GM19351 (cell line): Measurements from ENCODE around the gene GLI3.
A peak's percentile ranks its signal among the peaks of the same experiment; 100 is the strongest.

ENCODE experiments used
- ATAC-seq: cut with Tn5 transposase; IDR thresholded peaks from one replicate; pipeline ENCODE4 v1.9.1; 2021; ENCODE audit warnings: mild to moderate bottlenecking, moderate library complexity; ENCODE audit not compliant: unreplicated experiment

Gene GLI3

GRCh38 chr7:42236976-42237810 is at the start of gene GLI3:
Gene GLI3 (minus strand): TSS chr7:42237209. CDS start chr7:42223253, 13,956 bp downstream.
- peak; percentile 74 for ATAC-seq

- ATAC-seq = no peak
Measured at GRCh38 chr7:42285383-42285824, 48.4 kb upstream of the GLI3 start.

GRCh38 chr7:42283553-42283952 is 46.5 kb upstream of the GLI3 start:
- ATAC-seq = no peak

GRCh38 chr7:42278344-42278743 is 41.3 kb upstream of the GLI3 start:
- ATAC-seq = no peak

GRCh38 chr7:42274053-42274452 is 37.0 kb upstream of the GLI3 start:
- no peak for ATAC-seq

GRCh38 chr7:42272793-42273665 is 36.0 kb upstream of the GLI3 start:
- ATAC-seq = no peak

GRCh38 chr7:42269161-42269560 is 32.2 kb upstream of the GLI3 start:
- no peak for ATAC-seq

GRCh38 chr7:42264702-42265101 is 27.7 kb upstream of the GLI3 start:
- no peak for ATAC-seq

- ATAC-seq = no peak
Measured at GRCh38 chr7:42263971-42264370, 27.0 kb upstream of the GLI3 start.

GRCh38 chr7:42262964-42263363 is 26.0 kb upstream of the GLI3 start:
- ATAC-seq = no peak

- no peak for ATAC-seq
Measured at GRCh38 chr7:42254217-42254616, 17.2 kb upstream of the GLI3 start.

GRCh38 chr7:42253316-42253715 is 16.3 kb upstream of the GLI3 start:
- ATAC-seq = no peak

GRCh38 chr7:42250411-42250810 is 13.4 kb upstream of the GLI3 start:
- no peak for ATAC-seq

GRCh38 chr7:42248579-42248978 is 11.6 kb upstream of the GLI3 start:
- ATAC-seq = no peak

GRCh38 chr7:42247301-42247700 is 10.3 kb upstream of the GLI3 start:
- no peak for ATAC-seq

- ATAC-seq = no peak
Measured at GRCh38 chr7:42244828-42245227, 7.8 kb upstream of the GLI3 start.

- no peak for ATAC-seq
Measured at GRCh38 chr7:42242381-42242780, 5.4 kb upstream of the GLI3 start.

GRCh38 chr7:42241424-42241823 is 4.4 kb upstream of the GLI3 start:
- ATAC-seq = no peak

- no peak for ATAC-seq
Measured at GRCh38 chr7:42240416-42240815, 3.4 kb upstream of the GLI3 start.

- ATAC-seq = no peak
Measured at GRCh38 chr7:42238709-42239366, 1.8 kb upstream of the GLI3 start.

GRCh38 chr7:42237811-42238541 is 967 bp upstream of the GLI3 start:
- ATAC-seq = no peak
